Vagina (tissue), 2 donors: ENCODE measurements around the gene EIPR1. TPM values are rescaled to one million over a fixed set of nuclear protein-coding genes. Genes with fewer than 3 reads are reported as not detected.

Experiments
- DNase-seq, 2 donors: peaks; one replicate each; pipeline ENCODE4 v3.0.0-alpha.2; 2017; ENCODE audit errors: extremely low spot score in 2 of 2
- H3K27ac ChIP-seq: fragments of 200-600 bp; sonication (generic); one replicate; pipeline ENCODE4 v1.5.1; 2019
- H3K27me3 ChIP-seq: fragments of 200-600 bp; sonication (generic); one replicate; pipeline ENCODE4 v1.5.1; 2019
- H3K36me3 ChIP-seq, 2 donors: fragments of 200-600 bp; sonication (generic); one replicate each; pipeline ENCODE4 v1.5.1; 2017 to 2019
- H3K4me1 ChIP-seq: fragments of 200-600 bp; sonication (generic); one replicate; pipeline ENCODE4 v1.5.1; 2019
- H3K4me3 ChIP-seq, 2 donors: fragments of 200-600 bp; sonication (generic); 1 replicate in 1 of 2; 2 replicates in 1 of 2; pipeline ENCODE4 v1.5.1; 2016 to 2019
- H3K9me3 ChIP-seq: fragments of 200-600 bp; sonication (generic); one replicate; pipeline ENCODE4 v1.5.1; 2019
- CTCF ChIP-seq, 3 experiments: fragments of 450-650 bp in 2 of 3; fragments of 200-600 bp in 1 of 3; sonication (generic) in 1 of 3; IDR thresholded peaks; one replicate each; pipeline ENCODE4 v1.5.1; 2017 to 2019; ENCODE audit warnings: antibody characterized with exemption in 3 of 3, mild to moderate bottlenecking in 2 of 3, moderate library complexity in 2 of 3
- POLR2A ChIP-seq, 2 donors: fragments of 450-650 bp; IDR thresholded peaks; one replicate each; pipeline ENCODE4 v1.6.1; 2017; ENCODE audit warnings: antibody characterized with exemption in 2 of 2, mild to moderate bottlenecking in 2 of 2, moderate library complexity in 2 of 2
- POLR2AphosphoS5 ChIP-seq, 2 donors: sonication (generic); formaldehyde crosslinking; IDR thresholded peaks; one replicate each; pipeline ENCODE4 v1.9.0; 2017; ENCODE audit warnings: antibody characterized with exemption in 2 of 2, mild to moderate bottlenecking in 2 of 2, low read depth in 1 of 2; ENCODE audit not compliant: insufficient read depth in 1 of 2
- intact Hi-C: fragments of 100-400 bp; cut with DNase I; formaldehyde crosslinking; loops from one replicate; pipeline ENCODE4 v1.15.1; 2023
- total RNA-seq: library from RNA; depleted of rRNA; stranded (reverse); fragments of >200 nt; gene quantifications from one replicate; pipeline ENCODE4 v1.2.3, GENCODE V29; 2016

EIPR1 gene
- total RNA-seq, 1 donor from 2014 or later, result 39.8 TPM

- Histone ChIP-seq H3K4me1 (no peaks in the 10 kb centered on the region), H3K36me3 (no peaks in the 10 kb centered on the region), H3K4me3 (no peak overlapping the region), H3K27ac (no peak overlapping the region), H3K9me3 (no peaks in the 10 kb centered on the region), H3K27me3 (no peaks in the 10 kb centered on the region)
- no peak for DNase-seq
- no peak for TF ChIP-seq CTCF (IDR thresholded peaks at IDR 0.05)
- no peak for TF ChIP-seq POLR2AphosphoS5 (IDR thresholded peaks at IDR 0.05; ENCODE audit: insufficient read depth in 1 of 2, low read depth in 1 of 2)
- no peak for TF ChIP-seq POLR2A (IDR thresholded peaks at IDR 0.05)
- intact Hi-C loops, result no loop called here
These were observed 164.6 kb downstream of the EIPR1 start for GRCh38 chr2:3212984-3213383.

DNA sequence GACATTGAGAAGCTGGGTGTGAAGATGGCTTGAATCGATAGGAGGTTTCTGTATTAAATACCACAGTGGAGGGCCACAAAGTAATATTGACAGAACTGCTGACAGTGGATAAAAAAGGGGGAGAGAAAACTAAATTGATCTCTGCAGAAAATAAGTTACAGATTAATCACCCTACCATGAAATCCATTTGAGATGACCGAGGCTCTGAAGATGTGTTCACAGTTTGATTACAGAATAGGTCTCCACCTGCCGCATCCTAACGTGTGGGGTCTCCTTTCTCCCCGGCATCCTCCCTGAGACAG, 165.6 kb downstream of the EIPR1 start:
- Histone ChIP-seq H3K9me3 (no peaks in the 10 kb centered on the region), H3K36me3 (no peaks in the 10 kb centered on the region), H3K27me3 (no peaks in the 10 kb centered on the region), H3K4me1 (no peaks in the 10 kb centered on the region), H3K27ac (no peak overlapping the region), H3K4me3 (no peak overlapping the region)
- DNase-seq, result no peak
- intact Hi-C loops, result no loop called here
- TF ChIP-seq POLR2AphosphoS5 (IDR thresholded peaks at IDR 0.05; ENCODE audit: insufficient read depth in 1 of 2, low read depth in 1 of 2) (no peak), CTCF (IDR thresholded peaks at IDR 0.05) (no peak), POLR2A (IDR thresholded peaks at IDR 0.05) (no peak)

- no peaks in the 10 kb centered on the region for H3K9me3 ChIP-seq
- H3K27ac ChIP-seq, result no peak overlapping the region
- TF ChIP-seq POLR2AphosphoS5 (IDR thresholded peaks at IDR 0.05; ENCODE audit: insufficient read depth in 1 of 2, low read depth in 1 of 2), result no peak
- no peak for TF ChIP-seq CTCF (IDR thresholded peaks at IDR 0.05)
- TF ChIP-seq POLR2A (IDR thresholded peaks at IDR 0.05), result no peak
- H3K36me3 ChIP-seq, result no peaks in the 10 kb centered on the region
- DNase-seq, result no peak
- H3K27me3 ChIP-seq, result no peaks in the 10 kb centered on the region
- H3K4me3 ChIP-seq, result no peak overlapping the region
- no peaks in the 10 kb centered on the region for H3K4me1 ChIP-seq
- intact Hi-C loops, result no loop called here
These were observed 166.2 kb downstream of the EIPR1 start for GRCh38 chr2:3211256-3212060.

- TF ChIP-seq POLR2AphosphoS5 (IDR thresholded peaks at IDR 0.05; ENCODE audit: insufficient read depth in 1 of 2, low read depth in 1 of 2) (no peak), CTCF (IDR thresholded peaks at IDR 0.05) (no peak), POLR2A (IDR thresholded peaks at IDR 0.05) (no peak)
- Histone ChIP-seq H3K36me3 (no peaks in the 10 kb centered on the region), H3K27me3 (no peaks in the 10 kb centered on the region), H3K9me3 (no peaks in the 10 kb centered on the region), H3K4me1 (no peaks in the 10 kb centered on the region), H3K27ac (no peak overlapping the region), H3K4me3 (no peak overlapping the region)
- no peak for DNase-seq
- intact Hi-C loops, result no loop called here
These were observed 167.4 kb downstream of the EIPR1 start for GRCh38 chr2:3210257-3210656.

DNA sequence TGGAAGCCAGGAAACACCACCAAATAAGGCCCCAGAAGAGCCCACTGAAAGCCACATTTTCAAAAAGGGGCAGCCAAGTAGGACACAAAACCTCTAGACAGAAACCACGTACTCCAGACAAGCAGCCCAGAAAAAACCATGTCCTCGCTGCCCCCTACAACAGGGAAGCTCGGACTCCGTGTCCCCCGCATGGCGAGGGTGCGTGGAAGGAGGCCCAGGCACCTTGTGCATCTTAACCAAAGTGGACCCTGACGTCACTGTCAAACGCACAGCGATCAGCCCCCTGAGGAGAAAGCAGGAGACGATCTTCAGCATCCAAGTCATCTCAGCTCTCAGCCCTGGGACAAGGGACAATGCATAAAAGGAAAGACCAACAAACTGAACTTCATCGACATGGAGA, 168.4 kb downstream of the EIPR1 start:
- no peaks in the 10 kb centered on the region for H3K9me3 ChIP-seq
- intact Hi-C loops, result no loop called here
- H3K36me3 ChIP-seq, result no peaks in the 10 kb centered on the region
- TF ChIP-seq POLR2A (IDR thresholded peaks at IDR 0.05) (no peak), POLR2AphosphoS5 (IDR thresholded peaks at IDR 0.05; ENCODE audit: insufficient read depth in 1 of 2, low read depth in 1 of 2) (no peak), CTCF (IDR thresholded peaks at IDR 0.05) (no peak)
- H3K4me1 ChIP-seq, result no peaks in the 10 kb centered on the region
- DNase-seq, result no peak
- no peak overlapping the region for H3K4me3 ChIP-seq
- no peak overlapping the region for H3K27ac ChIP-seq
- no peaks in the 10 kb centered on the region for H3K27me3 ChIP-seq
